K562 (cell line): ENCODE results near the gene RIC8B. TPM values are rescaled to one million over a fixed set of nuclear protein-coding genes. Genes with fewer than 3 reads are reported as not detected.

Source experiments
- ATAC-seq: fragments of 200-7000 bp; cut with Tn5 transposase; 3 replicates; pipeline ENCODE4 v1.9.1; 2020; ENCODE audit warnings: moderate library complexity
- BruUV-seq: library from RNA; stranded (reverse); fragments of 400-500 nt; replicated peaks from 2 replicates; lab custom pipeline; 2021; lab: Mats Ljungman, UMichigan
- CTCF ChIA-PET: fragments of 300-600 bp; formaldehyde crosslinking; extraction: SDS; loops from one replicate; lab custom pipeline; 2021; ENCODE audit warnings: low intra/inter-chr PET ratio; lab: Yijun Ruan, JAX
- POLR2A ChIA-PET: fragments of 300-600, 350-650 bp; sonication (Branson Sonifier 250); formaldehyde crosslinking; extraction: SDS; loops from one replicate; lab custom pipeline; 2021; ENCODE audit warnings: antibody characterized with exemption, inconsistent platforms; lab: Yijun Ruan, JAX
- DNase-seq, 4 experiments: peaks; one replicate each; pipeline versions ENCODE4 v3.0.0 to v3.0.0-alpha.2; 2011 to 2018; ENCODE audit warnings: low spot score in 3 of 4, mixed read lengths in 3 of 4; ENCODE audit errors: extremely low read depth in 1 of 4
- FAIRE-seq: peaks from 2 replicates; lab custom pipeline; 2011; peaks lifted over from hg19 to GRCh38; lab: Jason Lieb, UNC
- H2AFZ ChIP-seq: 2 replicates; pipeline ENCODE4 v1.6.0; 2011; ENCODE audit warnings: low read depth, low read length, control low read depth, inconsistent platforms
- H3K27ac ChIP-seq: fragments of 200-600 bp; 3 replicates; pipeline ENCODE4 v1.8.0; 2011; ENCODE audit warnings: low read depth, mild to moderate bottlenecking, control low read depth, inconsistent platforms, low read length, moderate library complexity, mixed read lengths; ENCODE audit errors: extremely low read depth
- H3K27me3 ChIP-seq, 2 experiments: fragments of 300-600 bp in 1 of 2; 2 replicates in 1 of 2; 3 replicates in 1 of 2; pipeline versions ENCODE4 v1.6.0 to v1.8.0; 2011; ENCODE audit warnings: inconsistent platforms in 2 of 2, low read length in 2 of 2, mild to moderate bottlenecking in 1 of 2, mixed read lengths in 1 of 2, moderate library complexity in 1 of 2; ENCODE audit not compliant: control insufficient read depth in 2 of 2, insufficient read depth in 2 of 2
- H3K36me3 ChIP-seq: fragments of 300-600 bp; 3 replicates; pipeline ENCODE4 v1.8.0; 2011; ENCODE audit warnings: mild to moderate bottlenecking, low read length, inconsistent platforms; ENCODE audit not compliant: control insufficient read depth, insufficient read depth
- H3K4me1 ChIP-seq, 2 experiments: fragments of 200-600 bp in 1 of 2; replicated peaks in 1 of 2; 2 replicates in 1 of 2; 3 replicates in 1 of 2; pipeline versions ENCODE4 v1.5.1 to v1.8.0; 2011; ENCODE audit warnings: inconsistent platforms in 2 of 2, low read length in 2 of 2, mild to moderate bottlenecking in 1 of 2, mixed read lengths in 1 of 2, moderate library complexity in 1 of 2; ENCODE audit not compliant: control insufficient read depth in 2 of 2, insufficient read depth in 2 of 2
- H3K4me2 ChIP-seq: 2 replicates; pipeline ENCODE4 v1.6.1; 2011; ENCODE audit warnings: low read length, control low read depth, inconsistent platforms, mixed read lengths; ENCODE audit not compliant: insufficient read depth
- H3K4me3 ChIP-seq: fragments of 200-600 bp; sonication (generic), shearing (Covaris generic); 2 replicates; pipeline ENCODE4 v1.5.1; 2016; ENCODE audit warnings: control low read depth, inconsistent platforms
- H3K79me2 ChIP-seq: fragments of 200-600 bp; 3 replicates; pipeline ENCODE4 v1.8.0; 2011; ENCODE audit warnings: low read length, inconsistent platforms; ENCODE audit not compliant: control insufficient read depth, insufficient read depth
- H3K9ac ChIP-seq, 2 experiments: 2 replicates each; pipeline versions ENCODE4 v1.6.0 to v1.6.1; 2011; ENCODE audit warnings: low read depth in 2 of 2, low read length in 2 of 2, control low read depth in 1 of 2, inconsistent platforms in 1 of 2, mild to moderate bottlenecking in 1 of 2, mixed read lengths in 1 of 2; ENCODE audit not compliant: insufficient read depth in 1 of 2
- H3K9me1 ChIP-seq: one replicate; pipeline ENCODE4 v1.6.0; 2011; ENCODE audit warnings: inconsistent platforms, mild to moderate bottlenecking, low read length, moderate library complexity; ENCODE audit not compliant: control insufficient read depth, insufficient read depth
- H3K9me3 ChIP-seq: replicated peaks from 2 replicates; pipeline ENCODE4 v1.5.1; 2011; ENCODE audit warnings: low read depth, low read length, inconsistent platforms; ENCODE audit not compliant: control insufficient read depth, insufficient read depth
- H4K20me1 ChIP-seq: replicated peaks from 2 replicates; pipeline ENCODE4 v1.6.1; 2011; ENCODE audit warnings: low read length, inconsistent platforms, mixed read lengths; ENCODE audit not compliant: control insufficient read depth, insufficient read depth
- CREBBP ChIP-seq: IDR thresholded peaks from one replicate; pipeline ENCODE4 v1.6.1; 2012; ENCODE audit warnings: low read depth, mild to moderate bottlenecking, control low read depth, inconsistent platforms, low read length
- EGR1 ChIP-seq: fragments of 450-650 bp; conservative IDR thresholded peaks from 2 replicates; pipeline ENCODE4 v1.6.1; 2017; ENCODE audit warnings: mild to moderate bottlenecking
- PHB2 ChIP-seq: fragments of 450-650 bp; IDR thresholded peaks from 2 replicates; pipeline ENCODE4 v1.6.1; 2017; ENCODE audit warnings: low read depth
- RAD51 ChIP-seq: fragments of 450-650 bp; IDR thresholded peaks from 2 replicates; pipeline ENCODE4 v1.7.1; 2016; ENCODE audit warnings: low read depth, mild to moderate bottlenecking, borderline replicate concordance
- SLC30A9 ChIP-seq: fragments of 250-450 bp; sonication (Bioruptor Pico); IDR thresholded peaks from 2 replicates; pipeline ENCODE4 v1.8.0; 2022; ENCODE audit warnings: mild to moderate bottlenecking, moderate library complexity
- TSC22D4 ChIP-seq: fragments of 450-650 bp; IDR thresholded peaks from 2 replicates; pipeline ENCODE4 v1.6.1; 2016; ENCODE audit warnings: missing genetic modification characterization, missing biosample characterization, control low read depth
- WGBS: fragments of 100-300 bp; shearing (Covaris generic); methylation state at CpG from one replicate; pipeline ENCODE4 v1.1.6; 2016; ENCODE audit warnings: low coverage, mixed read lengths; ENCODE audit not compliant: insufficient coverage; ENCODE audit errors: missing lambda C conversion rate; 5-methylcytosine and 5-hydroxymethylcytosine counted together
- in situ Hi-C: fragments of 300-500 bp; cut with MboI; formaldehyde crosslinking; loops from 4 replicates; pipeline ENCODE4 v1.15.0; 2018; ENCODE audit warnings: inconsistent platforms, mixed read lengths
- intact Hi-C: fragments of 100-400 bp; cut with micrococcal nuclease; formaldehyde crosslinking; loops from 2 replicates; pipeline ENCODE4 v1.14.2; 2022
- polyA plus RNA-seq, 8 experiments: library from polyadenylated mRNA; depleted of rRNA in 4 of 8; stranded (reverse) in 5 of 8; unstranded in 3 of 8; fragments of >200 nt; fragmentation: Nextera tagmentation in 2 of 8; fragmentation: Illumina TruSeq in 1 of 8; extraction: Ambion mirVana in 2 of 8; extraction: Trizol in 1 of 8; gene quantifications; 2 replicates each; pipeline versions ENCODE4 v1.2.1 to v1.2.3, GENCODE V29; 2011 to 2014; ENCODE audit warnings: inconsistent platforms in 1 of 8, missing spikeins in 1 of 8
- total RNA-seq, 7 experiments: library from RNA; depleted of rRNA in 6 of 7; stranded (reverse); fragments of >200 nt in 6 of 7; fragmentation: Illumina TruSeq in 2 of 7; extraction: Trizol in 2 of 7; gene quantifications; 2 replicates each; pipeline versions ENCODE4 v1.2.1 to v1.2.3, GENCODE V29; 2011 to 2021; ENCODE audit warnings: low replicate concordance in 1 of 7
- TF ChIP-seq, protein P1 (sequence below): fragments of 450-650 bp; IDR thresholded peaks from 2 replicates; pipeline ENCODE4 v1.6.1; 2017; ENCODE audit warnings: antibody characterized with exemption, mild to moderate bottlenecking
- TF ChIP-seq, protein P2 (sequence below), 2 experiments: fragments of 450-650 bp; formaldehyde crosslinking in 1 of 2; IDR thresholded peaks; 2 replicates each; pipeline versions ENCODE4 v1.4.0 to v1.6.1; 2014 to 2020; ENCODE audit warnings: mild to moderate bottlenecking in 2 of 2, borderline replicate concordance in 1 of 2, low read depth in 1 of 2

Gene RIC8B
- total and polyA plus RNA-seq, 9 of the 15 experiments (the other 6 are each of a cell fraction or from before 2014, with no cell fraction given), result 0.92 to 8.1 (median 4.8) TPM

DNA sequence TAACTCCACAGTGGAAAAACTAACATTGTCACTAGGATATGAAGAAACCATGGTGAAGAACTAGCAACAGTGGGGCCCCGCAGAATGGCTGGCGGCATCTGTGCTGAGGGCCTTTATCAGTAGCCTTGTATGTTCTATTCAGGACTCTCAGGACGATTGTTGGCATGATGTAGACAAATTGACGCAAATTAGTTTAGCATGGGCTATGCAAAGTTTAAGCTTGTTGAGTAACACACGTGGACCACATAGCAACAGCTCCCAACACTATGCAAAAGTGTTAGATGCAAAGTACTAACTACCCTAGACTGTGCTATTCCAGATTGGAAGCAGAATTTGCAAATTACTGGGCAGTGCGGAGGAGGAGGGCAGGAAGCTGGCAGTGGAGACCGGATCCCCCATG is 143.0 kb downstream of the RIC8B start (continued):
- TF ChIP-seq RAD51, result no peak
- no peak for TF ChIP-seq EGR1
- no peak for TF ChIP-seq CREBBP
- no peak for TF ChIP-seq TSC22D4 (tag)

DNA sequence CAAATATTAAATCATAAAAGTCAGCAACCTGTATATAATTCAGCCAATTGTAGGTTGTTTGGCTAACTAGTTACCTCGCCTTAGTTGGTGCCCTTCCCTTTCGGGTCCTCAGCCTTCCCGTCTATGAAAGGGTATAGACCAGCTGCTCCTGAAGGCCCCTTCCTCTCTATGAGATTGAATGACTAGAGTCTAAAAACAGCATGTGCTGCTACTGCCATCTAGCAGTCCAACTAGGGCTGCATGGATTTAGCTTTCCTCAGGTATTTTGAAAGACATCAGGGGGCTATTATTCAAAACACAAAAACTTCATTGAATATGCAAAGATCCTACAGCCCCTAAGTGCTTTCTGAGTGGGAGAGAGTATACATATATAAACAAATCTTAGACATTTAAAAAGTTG is 144.3 kb downstream of the RIC8B start:
- no peaks in the 10 kb centered on the region for H3K9me3 ChIP-seq
- ATAC-seq, result peak; percentile 75
- no peaks in the 10 kb centered on the region for H3K36me3 ChIP-seq
- no peak overlapping the region for H3K27ac ChIP-seq
- intact Hi-C loops, result loop anchor here (1.0 to 10.0 kb wide), 4 partner anchors 184 to 691 kb away; no protein-coding TSS in a partner anchor
- no peaks in the 10 kb centered on the region for H3K79me2 ChIP-seq
- no peaks in the 10 kb centered on the region for H3K4me1 ChIP-seq
- 0% methylated on average over 3 of the region's 3 CpGs for WGBS
- H3K4me3 ChIP-seq, result no peak overlapping the region
- peak in 2 of 4 experiments; percentile 38 to 44 for DNase-seq
- BruUV-seq, result no TSS peak
- H3K9ac ChIP-seq, result no peak overlapping the region
- POLR2A ChIA-PET, result interaction anchor here (0.6 kb wide), 1 partner anchor 23 kb away, joined by 3 read pairs; no protein-coding TSS in a partner anchor
- no peak overlapping the region for H3K4me2 ChIP-seq
- H3K27me3 ChIP-seq, result peaks cover 9 to 18% of the 10 kb centered on the region in 2 experiments; a peak in 3 of 5 replicates
- no peaks in the 10 kb centered on the region for H3K9me1 ChIP-seq
- CTCF ChIA-PET, result interaction anchor here (0.7 to 2.8 kb wide), 5 partner anchors 11 to 692 kb away, joined by 3 to 35 read pairs (median 7); partner anchors contain the start of gene POLR3B
- FAIRE-seq, result peak; percentile 32
- in situ Hi-C loops, result loop anchor here (5.0 kb wide), 1 partner anchor 536 kb away; no protein-coding TSS in a partner anchor
- no peaks in the 10 kb centered on the region for H4K20me1 ChIP-seq
- no peak overlapping the region for H2AFZ ChIP-seq
- TF ChIP-seq SLC30A9 (CRISPR knock-in tag) (no peak), PHB2 (no peak)
- TF ChIP-seq, protein P1, sequence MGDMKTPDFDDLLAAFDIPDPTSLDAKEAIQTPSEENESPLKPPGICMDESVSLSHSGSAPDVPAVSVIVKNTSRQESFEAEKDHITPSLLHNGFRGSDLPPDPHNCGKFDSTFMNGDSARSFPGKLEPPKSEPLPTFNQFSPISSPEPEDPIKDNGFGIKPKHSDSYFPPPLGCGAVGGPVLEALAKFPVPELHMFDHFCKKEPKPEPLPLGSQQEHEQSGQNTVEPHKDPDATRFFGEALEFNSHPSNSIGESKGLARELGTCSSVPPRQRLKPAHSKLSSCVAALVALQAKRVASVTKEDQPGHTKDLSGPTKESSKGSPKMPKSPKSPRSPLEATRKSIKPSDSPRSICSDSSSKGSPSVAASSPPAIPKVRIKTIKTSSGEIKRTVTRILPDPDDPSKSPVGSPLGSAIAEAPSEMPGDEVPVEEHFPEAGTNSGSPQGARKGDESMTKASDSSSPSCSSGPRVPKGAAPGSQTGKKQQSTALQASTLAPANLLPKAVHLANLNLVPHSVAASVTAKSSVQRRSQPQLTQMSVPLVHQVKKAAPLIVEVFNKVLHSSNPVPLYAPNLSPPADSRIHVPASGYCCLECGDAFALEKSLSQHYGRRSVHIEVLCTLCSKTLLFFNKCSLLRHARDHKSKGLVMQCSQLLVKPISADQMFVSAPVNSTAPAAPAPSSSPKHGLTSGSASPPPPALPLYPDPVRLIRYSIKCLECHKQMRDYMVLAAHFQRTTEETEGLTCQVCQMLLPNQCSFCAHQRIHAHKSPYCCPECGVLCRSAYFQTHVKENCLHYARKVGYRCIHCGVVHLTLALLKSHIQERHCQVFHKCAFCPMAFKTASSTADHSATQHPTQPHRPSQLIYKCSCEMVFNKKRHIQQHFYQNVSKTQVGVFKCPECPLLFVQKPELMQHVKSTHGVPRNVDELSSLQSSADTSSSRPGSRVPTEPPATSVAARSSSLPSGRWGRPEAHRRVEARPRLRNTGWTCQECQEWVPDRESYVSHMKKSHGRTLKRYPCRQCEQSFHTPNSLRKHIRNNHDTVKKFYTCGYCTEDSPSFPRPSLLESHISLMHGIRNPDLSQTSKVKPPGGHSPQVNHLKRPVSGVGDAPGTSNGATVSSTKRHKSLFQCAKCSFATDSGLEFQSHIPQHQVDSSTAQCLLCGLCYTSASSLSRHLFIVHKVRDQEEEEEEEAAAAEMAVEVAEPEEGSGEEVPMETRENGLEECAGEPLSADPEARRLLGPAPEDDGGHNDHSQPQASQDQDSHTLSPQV, result no peak
- TF ChIP-seq, protein P2, sequence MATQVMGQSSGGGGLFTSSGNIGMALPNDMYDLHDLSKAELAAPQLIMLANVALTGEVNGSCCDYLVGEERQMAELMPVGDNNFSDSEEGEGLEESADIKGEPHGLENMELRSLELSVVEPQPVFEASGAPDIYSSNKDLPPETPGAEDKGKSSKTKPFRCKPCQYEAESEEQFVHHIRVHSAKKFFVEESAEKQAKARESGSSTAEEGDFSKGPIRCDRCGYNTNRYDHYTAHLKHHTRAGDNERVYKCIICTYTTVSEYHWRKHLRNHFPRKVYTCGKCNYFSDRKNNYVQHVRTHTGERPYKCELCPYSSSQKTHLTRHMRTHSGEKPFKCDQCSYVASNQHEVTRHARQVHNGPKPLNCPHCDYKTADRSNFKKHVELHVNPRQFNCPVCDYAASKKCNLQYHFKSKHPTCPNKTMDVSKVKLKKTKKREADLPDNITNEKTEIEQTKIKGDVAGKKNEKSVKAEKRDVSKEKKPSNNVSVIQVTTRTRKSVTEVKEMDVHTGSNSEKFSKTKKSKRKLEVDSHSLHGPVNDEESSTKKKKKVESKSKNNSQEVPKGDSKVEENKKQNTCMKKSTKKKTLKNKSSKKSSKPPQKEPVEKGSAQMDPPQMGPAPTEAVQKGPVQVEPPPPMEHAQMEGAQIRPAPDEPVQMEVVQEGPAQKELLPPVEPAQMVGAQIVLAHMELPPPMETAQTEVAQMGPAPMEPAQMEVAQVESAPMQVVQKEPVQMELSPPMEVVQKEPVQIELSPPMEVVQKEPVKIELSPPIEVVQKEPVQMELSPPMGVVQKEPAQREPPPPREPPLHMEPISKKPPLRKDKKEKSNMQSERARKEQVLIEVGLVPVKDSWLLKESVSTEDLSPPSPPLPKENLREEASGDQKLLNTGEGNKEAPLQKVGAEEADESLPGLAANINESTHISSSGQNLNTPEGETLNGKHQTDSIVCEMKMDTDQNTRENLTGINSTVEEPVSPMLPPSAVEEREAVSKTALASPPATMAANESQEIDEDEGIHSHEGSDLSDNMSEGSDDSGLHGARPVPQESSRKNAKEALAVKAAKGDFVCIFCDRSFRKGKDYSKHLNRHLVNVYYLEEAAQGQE (IDR thresholded peaks at IDR 0.05; ENCODE audit: borderline replicate concordance), result peak; percentile 53; the same call in 1 of the 2 replicates
- TF ChIP-seq, protein P2 (CRISPR knock-in tag; IDR thresholded peaks at IDR 0.05; ENCODE audit: low read depth), result no peak
